GM12801 (cell line): Measurements from ENCODE around the gene C1orf198.

Experiments used
- TF ChIP-seq, protein P1 (sequence below): IDR thresholded peaks from one replicate; pipeline ENCODE4 v1.5.1; 2011; ENCODE audit warnings: control low read depth; ENCODE audit not compliant: insufficient read length; ENCODE audit errors: extremely low read depth

C1orf198 gene

DNA sequence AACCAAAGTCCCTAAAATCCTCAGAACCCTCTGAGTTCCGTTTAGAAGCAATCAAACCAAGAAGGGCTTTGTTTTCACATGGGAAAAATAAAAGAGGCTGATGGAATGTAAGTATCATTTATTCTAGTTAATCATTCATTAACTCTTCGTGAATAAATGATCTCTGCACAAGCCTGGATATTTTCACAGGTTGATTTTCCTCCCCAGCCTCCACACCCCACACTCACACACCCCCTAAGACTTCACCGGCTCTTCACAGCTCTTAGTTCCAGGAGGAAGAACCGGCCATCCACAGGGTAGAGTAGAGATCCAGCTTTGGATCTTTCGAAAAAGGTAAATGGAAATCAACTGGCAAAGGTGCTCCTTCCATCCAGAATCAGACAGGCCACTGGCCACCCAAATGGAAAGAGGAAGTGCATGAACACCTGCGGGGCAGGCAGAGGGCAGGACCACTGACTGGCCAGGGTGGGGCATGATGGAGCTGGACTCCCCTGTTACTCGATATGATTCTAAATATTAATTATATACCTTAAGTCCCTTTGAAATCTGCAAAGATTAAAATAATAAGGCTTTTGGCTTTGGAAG, 10.0 kb downstream of the C1orf198 start:
- TF ChIP-seq, protein P1, sequence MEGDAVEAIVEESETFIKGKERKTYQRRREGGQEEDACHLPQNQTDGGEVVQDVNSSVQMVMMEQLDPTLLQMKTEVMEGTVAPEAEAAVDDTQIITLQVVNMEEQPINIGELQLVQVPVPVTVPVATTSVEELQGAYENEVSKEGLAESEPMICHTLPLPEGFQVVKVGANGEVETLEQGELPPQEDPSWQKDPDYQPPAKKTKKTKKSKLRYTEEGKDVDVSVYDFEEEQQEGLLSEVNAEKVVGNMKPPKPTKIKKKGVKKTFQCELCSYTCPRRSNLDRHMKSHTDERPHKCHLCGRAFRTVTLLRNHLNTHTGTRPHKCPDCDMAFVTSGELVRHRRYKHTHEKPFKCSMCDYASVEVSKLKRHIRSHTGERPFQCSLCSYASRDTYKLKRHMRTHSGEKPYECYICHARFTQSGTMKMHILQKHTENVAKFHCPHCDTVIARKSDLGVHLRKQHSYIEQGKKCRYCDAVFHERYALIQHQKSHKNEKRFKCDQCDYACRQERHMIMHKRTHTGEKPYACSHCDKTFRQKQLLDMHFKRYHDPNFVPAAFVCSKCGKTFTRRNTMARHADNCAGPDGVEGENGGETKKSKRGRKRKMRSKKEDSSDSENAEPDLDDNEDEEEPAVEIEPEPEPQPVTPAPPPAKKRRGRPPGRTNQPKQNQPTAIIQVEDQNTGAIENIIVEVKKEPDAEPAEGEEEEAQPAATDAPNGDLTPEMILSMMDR = no peak

DNA sequence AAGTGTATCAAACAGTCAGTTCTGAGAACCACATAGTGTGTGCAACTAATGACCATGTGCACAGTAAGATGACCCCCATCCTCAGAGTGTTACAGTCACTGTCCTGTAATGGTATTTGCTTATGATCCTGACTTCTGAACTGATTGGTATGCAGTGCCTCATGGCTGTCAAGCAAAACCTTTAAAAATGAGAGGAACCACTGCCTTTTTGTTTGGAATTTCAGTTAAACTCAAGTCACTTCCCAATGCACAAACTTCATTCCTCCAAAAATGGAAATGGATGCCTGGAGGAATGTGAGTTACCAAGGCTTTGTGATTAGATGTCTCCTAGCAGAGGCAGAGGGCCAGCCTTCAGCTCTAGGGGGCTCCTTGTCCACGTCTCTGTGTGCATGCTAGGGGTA, 10.5 kb downstream of the C1orf198 start:
- TF ChIP-seq, protein P1 = no peak

DNA sequence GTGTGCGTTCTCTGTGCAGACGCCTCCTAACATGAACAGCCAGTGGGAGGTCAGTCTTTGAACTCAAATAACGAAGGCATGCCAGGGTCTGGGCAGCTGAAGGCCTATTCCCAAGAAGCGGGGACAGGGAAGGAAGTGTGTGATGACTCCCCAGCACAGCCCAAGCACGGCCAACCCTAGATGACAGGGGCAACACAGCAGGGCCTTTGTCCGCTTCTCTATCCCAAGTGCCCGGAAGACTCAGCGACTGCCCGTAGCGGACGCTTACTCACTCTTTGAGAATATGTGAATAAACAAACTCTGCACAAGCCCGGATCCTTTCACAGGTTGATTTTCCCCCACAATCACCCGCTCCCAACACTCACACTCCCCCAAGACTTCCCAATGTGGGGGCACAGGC, 11.2 kb downstream of the C1orf198 start:
- TF ChIP-seq, protein P1 = no peak

DNA sequence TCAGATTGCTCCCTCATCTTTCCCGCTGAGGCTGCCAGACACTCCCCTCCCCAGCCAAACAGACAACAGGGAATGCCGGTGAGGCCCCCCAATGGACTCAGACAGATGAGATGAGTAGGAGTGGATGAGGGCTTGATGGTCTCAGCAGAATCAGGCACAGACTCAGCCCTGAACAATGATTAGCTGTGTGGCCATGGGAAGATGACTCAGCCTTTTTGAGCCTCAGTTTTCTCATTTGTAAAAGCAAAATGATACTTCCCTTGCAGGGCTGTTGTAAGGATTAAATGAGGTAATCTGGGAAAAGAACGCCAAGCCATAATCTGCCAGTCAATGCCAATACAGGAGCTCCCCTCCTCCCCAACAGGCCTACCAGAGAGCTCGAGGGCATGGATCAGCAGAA, 12.4 kb downstream of the C1orf198 start:
- TF ChIP-seq, protein P1 = no peak

DNA sequence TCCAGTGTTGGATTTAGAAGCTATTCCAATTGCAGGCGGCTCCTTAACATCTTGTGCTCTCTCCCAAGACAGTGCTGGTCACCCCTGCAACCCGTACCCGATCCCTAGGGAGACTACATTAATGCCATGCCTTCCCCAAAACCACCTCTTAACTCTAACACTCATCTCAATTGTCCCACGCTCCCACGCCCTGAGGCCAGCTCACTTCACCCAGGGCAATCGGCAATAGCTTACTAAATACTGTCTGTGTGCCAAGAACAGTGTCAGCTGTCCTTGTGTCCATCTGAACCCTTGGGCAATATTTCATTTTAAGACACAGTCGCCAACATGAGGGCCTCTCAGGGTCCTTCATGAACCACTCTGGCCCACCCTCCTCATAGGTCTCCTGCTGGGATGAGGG, 13.9 kb downstream of the C1orf198 start:
- TF ChIP-seq, protein P1 = no peak

DNA sequence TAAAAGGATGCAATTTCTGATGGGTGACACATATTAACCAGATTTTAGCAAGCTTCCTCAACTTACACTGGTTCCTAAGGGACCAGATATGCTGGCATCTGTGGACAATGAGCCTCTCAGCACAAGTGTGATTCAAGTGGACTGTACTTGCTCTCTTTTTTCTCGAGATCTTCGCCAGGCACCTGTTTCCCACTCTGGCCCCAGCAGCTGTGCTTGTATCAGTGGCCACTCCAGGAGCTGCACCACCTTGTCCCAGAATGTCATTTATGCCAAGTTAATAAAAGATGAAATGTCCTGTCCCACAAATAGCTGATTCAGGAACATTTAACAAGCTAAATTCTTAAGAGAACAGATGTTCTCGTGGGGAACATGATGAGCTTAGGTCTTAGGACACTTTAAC, 14.6 kb downstream of the C1orf198 start:
- TF ChIP-seq, protein P1 = no peak

DNA sequence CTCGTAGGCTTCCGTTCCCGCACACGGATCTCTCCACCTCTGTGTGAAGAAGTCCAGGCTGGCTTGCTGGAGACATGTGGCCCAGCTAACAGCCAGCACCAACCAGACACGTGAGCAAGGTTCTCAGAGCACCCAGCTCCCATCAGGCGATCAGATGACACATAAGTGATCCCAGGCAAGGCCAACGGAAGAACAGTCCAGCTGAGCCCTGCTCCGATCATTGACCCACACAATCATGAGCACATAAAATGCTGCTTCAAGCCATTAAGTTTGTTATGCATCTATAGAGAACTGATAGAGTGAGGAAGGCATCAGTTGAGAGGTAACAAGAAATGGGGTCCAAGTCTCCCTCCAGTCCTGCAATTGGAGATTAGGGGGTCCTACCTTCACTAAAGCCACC, 15.4 kb downstream of the C1orf198 start:
- TF ChIP-seq, protein P1 = no peak
